Activated T-cell treated with anti-CD3 and anti-CD28 coated beads, Interleukin-2, amount 50 U/mL, for 24 hours (primary cell): ENCODE results near the gene SLC26A11.

Experiments
- DNase-seq: peaks from one replicate; pipeline ENCODE4 v3.0.0-alpha.2; 2020
- H3K27ac Mint-ChIP-seq: 2 replicates; pipeline ENCODE4 v1.8.0; 2020; ENCODE audit warnings: mild to moderate bottlenecking, mixed read lengths
- H3K27me3 Mint-ChIP-seq: 2 replicates; pipeline ENCODE4 v1.8.0; 2020; ENCODE audit warnings: mixed read lengths
- H3K36me3 Mint-ChIP-seq: 2 replicates; pipeline ENCODE4 v1.8.0; 2020; ENCODE audit warnings: low read depth, mixed read lengths
- H3K4me1 Mint-ChIP-seq: 2 replicates; pipeline ENCODE4 v1.8.0; 2020; ENCODE audit warnings: low read depth, mixed read lengths
- H3K4me3 Mint-ChIP-seq: 2 replicates; pipeline ENCODE4 v1.8.0; 2020; ENCODE audit warnings: mild to moderate bottlenecking, moderate library complexity, mixed read lengths
- H3K9me3 Mint-ChIP-seq: 2 replicates; pipeline ENCODE4 v1.8.0; 2020; ENCODE audit warnings: mixed read lengths

Gene SLC26A11

GRCh38 chr17:80220054-80220735, at the start of gene SLC26A11, which contains the start of gene SGSH:
Gene SLC26A11 (plus strand): TSS chr17:80220427. CDS start chr17:80221561, 1,134 bp downstream.
Gene SGSH (minus strand): TSS chr17:80220333. CDS start chr17:80220313, 20 bp downstream.
- H3K36me3 Mint-ChIP-seq = peaks cover 47% of the 10 kb centered on the region
- no peaks in the 10 kb centered on the region for H3K27me3 Mint-ChIP-seq
- no peaks in the 10 kb centered on the region for H3K9me3 Mint-ChIP-seq
- H3K27ac Mint-ChIP-seq = peak within 1 kb of the TSS; percentile 96
- peaks cover 41% of the 10 kb centered on the region for H3K4me1 Mint-ChIP-seq
- peak within 1 kb of the TSS; percentile 92 for H3K4me3 Mint-ChIP-seq
- peak; percentile 78 for DNase-seq

GRCh38 chr17:80171681-80172080, 48.5 kb upstream of the SLC26A11 start:
- no peaks in the 10 kb centered on the region for H3K4me1 Mint-ChIP-seq
- no peak overlapping the region for H3K27ac Mint-ChIP-seq
- H3K4me3 Mint-ChIP-seq = no peak overlapping the region
- H3K36me3 Mint-ChIP-seq = no peaks in the 10 kb centered on the region
- H3K9me3 Mint-ChIP-seq = no peaks in the 10 kb centered on the region
- H3K27me3 Mint-ChIP-seq = no peaks in the 10 kb centered on the region
- no peak for DNase-seq

GRCh38 chr17:80173126-80173525, 47.1 kb upstream of the SLC26A11 start:
- Mint-ChIP-seq H3K36me3 (no peaks in the 10 kb centered on the region), H3K4me3 (no peak overlapping the region), H3K27me3 (no peaks in the 10 kb centered on the region), H3K9me3 (no peaks in the 10 kb centered on the region), H3K27ac (no peak overlapping the region), H3K4me1 (no peaks in the 10 kb centered on the region)
- DNase-seq = no peak

GRCh38 chr17:80173916-80174315, 46.3 kb upstream of the SLC26A11 start:
- H3K4me1 Mint-ChIP-seq = no peaks in the 10 kb centered on the region
- no peaks in the 10 kb centered on the region for H3K27me3 Mint-ChIP-seq
- H3K9me3 Mint-ChIP-seq = no peaks in the 10 kb centered on the region
- no peak for DNase-seq
- no peak overlapping the region for H3K27ac Mint-ChIP-seq
- H3K4me3 Mint-ChIP-seq = no peak overlapping the region
- H3K36me3 Mint-ChIP-seq = no peaks in the 10 kb centered on the region

- Mint-ChIP-seq H3K9me3 (no peaks in the 10 kb centered on the region), H3K4me3 (no peak overlapping the region), H3K27me3 (no peaks in the 10 kb centered on the region), H3K4me1 (no peaks in the 10 kb centered on the region), H3K36me3 (no peaks in the 10 kb centered on the region), H3K27ac (no peak overlapping the region)
- no peak for DNase-seq
Observed at GRCh38 chr17:80176757-80177156, 43.5 kb upstream of the SLC26A11 start.

- Mint-ChIP-seq H3K36me3 (no peaks in the 10 kb centered on the region), H3K9me3 (no peaks in the 10 kb centered on the region), H3K27ac (no peak overlapping the region), H3K4me3 (no peak overlapping the region), H3K27me3 (no peaks in the 10 kb centered on the region), H3K4me1 (no peaks in the 10 kb centered on the region)
- DNase-seq = no peak
Observed at GRCh38 chr17:80177986-80178595, 42.1 kb upstream of the SLC26A11 start.

GRCh38 chr17:80180192-80180591, 40.0 kb upstream of the SLC26A11 start:
- no peak overlapping the region for H3K4me3 Mint-ChIP-seq
- no peak overlapping the region for H3K27ac Mint-ChIP-seq
- H3K9me3 Mint-ChIP-seq = no peaks in the 10 kb centered on the region
- no peaks in the 10 kb centered on the region for H3K27me3 Mint-ChIP-seq
- H3K36me3 Mint-ChIP-seq = no peaks in the 10 kb centered on the region
- H3K4me1 Mint-ChIP-seq = no peaks in the 10 kb centered on the region
- DNase-seq = no peak

- Mint-ChIP-seq H3K27me3 (no peaks in the 10 kb centered on the region), H3K9me3 (no peaks in the 10 kb centered on the region), H3K4me1 (no peaks in the 10 kb centered on the region), H3K27ac (no peak overlapping the region), H3K4me3 (no peak overlapping the region), H3K36me3 (no peaks in the 10 kb centered on the region)
- DNase-seq = no peak
Observed at GRCh38 chr17:80181431-80181830, 38.8 kb upstream of the SLC26A11 start.

- H3K27me3 Mint-ChIP-seq = no peaks in the 10 kb centered on the region
- H3K27ac Mint-ChIP-seq = no peak overlapping the region
- H3K36me3 Mint-ChIP-seq = no peaks in the 10 kb centered on the region
- no peaks in the 10 kb centered on the region for H3K4me1 Mint-ChIP-seq
- no peak for DNase-seq
- no peaks in the 10 kb centered on the region for H3K9me3 Mint-ChIP-seq
- no peak overlapping the region for H3K4me3 Mint-ChIP-seq
Observed at GRCh38 chr17:80182118-80182844, 37.9 kb upstream of the SLC26A11 start.

GRCh38 chr17:80182845-80183223, 37.4 kb upstream of the SLC26A11 start:
- Mint-ChIP-seq H3K27me3 (no peaks in the 10 kb centered on the region), H3K4me3 (no peak overlapping the region), H3K4me1 (no peaks in the 10 kb centered on the region), H3K9me3 (no peaks in the 10 kb centered on the region), H3K36me3 (no peaks in the 10 kb centered on the region), H3K27ac (no peak overlapping the region)
- no peak for DNase-seq

GRCh38 chr17:80183581-80184422, 36.4 kb upstream of the SLC26A11 start:
- Mint-ChIP-seq H3K27me3 (no peaks in the 10 kb centered on the region), H3K27ac (no peak overlapping the region), H3K4me1 (no peaks in the 10 kb centered on the region), H3K9me3 (no peaks in the 10 kb centered on the region), H3K4me3 (no peak overlapping the region), H3K36me3 (no peaks in the 10 kb centered on the region)
- DNase-seq = no peak

GRCh38 chr17:80184423-80184714, 35.9 kb upstream of the SLC26A11 start:
- no peak overlapping the region for H3K4me3 Mint-ChIP-seq
- H3K27ac Mint-ChIP-seq = no peak overlapping the region
- no peak for DNase-seq
- H3K36me3 Mint-ChIP-seq = no peaks in the 10 kb centered on the region
- no peaks in the 10 kb centered on the region for H3K4me1 Mint-ChIP-seq
- no peaks in the 10 kb centered on the region for H3K9me3 Mint-ChIP-seq
- H3K27me3 Mint-ChIP-seq = no peaks in the 10 kb centered on the region

- H3K27me3 Mint-ChIP-seq = no peaks in the 10 kb centered on the region
- no peaks in the 10 kb centered on the region for H3K9me3 Mint-ChIP-seq
Observed at GRCh38 chr17:80185968-80186367, 34.3 kb upstream of the SLC26A11 start.

GRCh38 chr17:80187090-80187489, 33.1 kb upstream of the SLC26A11 start:
- H3K27me3 Mint-ChIP-seq = peaks cover 6% of the 10 kb centered on the region
- no peaks in the 10 kb centered on the region for H3K36me3 Mint-ChIP-seq
- no peak for DNase-seq
- no peak overlapping the region for H3K27ac Mint-ChIP-seq
- H3K9me3 Mint-ChIP-seq = no peaks in the 10 kb centered on the region
- H3K4me3 Mint-ChIP-seq = no peak overlapping the region
- H3K4me1 Mint-ChIP-seq = no peaks in the 10 kb centered on the region

More at GRCh38 chr17:80185968-80186367, 34.3 kb upstream of the SLC26A11 start:
- no peaks in the 10 kb centered on the region for H3K36me3 Mint-ChIP-seq
- no peak overlapping the region for H3K27ac Mint-ChIP-seq
- H3K4me1 Mint-ChIP-seq = no peaks in the 10 kb centered on the region
- no peak for DNase-seq
- no peak overlapping the region for H3K4me3 Mint-ChIP-seq
